ENCODE measurements around the gene GSKIP.

The GSKIP gene

GRCh38 chr14:96362965-96363750, at the start of gene GSKIP, which contains the start of gene ATG2B:
TSS of gene GSKIP (plus strand) at chr14:96363526. CDS start at chr14:96382248, 18,722 bp downstream.
TSS of gene ATG2B (minus strand) at chr14:96363341. CDS start at chr14:96362976, 365 bp downstream.
- peak within 1 kb of the TSS; percentile 70 for H3K4me3 ChIP-seq (replicated peaks; ENCODE audit: low read depth, low read length)
- no peak for TF ChIP-seq CTCF (IDR thresholded peaks at IDR 0.05; ENCODE audit: low read depth, low read length, missing control alignments)
- peak; percentile 49 for DNase-seq (ENCODE audit: extremely low read depth, low read depth)

- no peak for DNase-seq (ENCODE audit: extremely low read depth, low read depth)
- no peak overlapping the region for H3K4me3 ChIP-seq (replicated peaks; ENCODE audit: low read depth, low read length)
- no peak for TF ChIP-seq CTCF (IDR thresholded peaks at IDR 0.05; ENCODE audit: low read depth, low read length, missing control alignments)
These were observed 47.2 kb upstream of the GSKIP start for GRCh38 chr14:96316087-96316486.

GRCh38 chr14:96318836-96319235, 44.5 kb upstream of the GSKIP start:
- TF ChIP-seq CTCF (IDR thresholded peaks at IDR 0.05; ENCODE audit: low read depth, low read length, missing control alignments): no peak
- H3K4me3 ChIP-seq (replicated peaks; ENCODE audit: low read depth, low read length): no peak overlapping the region
- DNase-seq (ENCODE audit: extremely low read depth, low read depth): no peak

GRCh38 chr14:96320605-96321004, 42.7 kb upstream of the GSKIP start:
- no peak for DNase-seq (ENCODE audit: extremely low read depth, low read depth)
- no peak for TF ChIP-seq CTCF (IDR thresholded peaks at IDR 0.05; ENCODE audit: low read depth, low read length, missing control alignments)
- no peak overlapping the region for H3K4me3 ChIP-seq (replicated peaks; ENCODE audit: low read depth, low read length)

GRCh38 chr14:96324219-96324618, 39.1 kb upstream of the GSKIP start:
- no peak overlapping the region for H3K4me3 ChIP-seq (replicated peaks; ENCODE audit: low read depth, low read length)
- TF ChIP-seq CTCF (IDR thresholded peaks at IDR 0.05; ENCODE audit: low read depth, low read length, missing control alignments): no peak
- DNase-seq (ENCODE audit: extremely low read depth, low read depth): no peak

GRCh38 chr14:96338551-96338950, 24.8 kb upstream of the GSKIP start:
- no peak overlapping the region for H3K4me3 ChIP-seq (replicated peaks; ENCODE audit: low read depth, low read length)
- TF ChIP-seq CTCF (IDR thresholded peaks at IDR 0.05; ENCODE audit: low read depth, low read length, missing control alignments): no peak
- DNase-seq (ENCODE audit: extremely low read depth, low read depth): no peak
